GM15510 (cell line): ENCODE data around the gene NEUROD4.

Experiments used
- POLR2A ChIP-seq: IDR thresholded peaks from 3 replicates; pipeline ENCODE4 v1.6.1; 2011; ENCODE audit warnings: borderline replicate concordance; ENCODE audit not compliant: insufficient read length; ENCODE audit errors: extremely low read depth

The NEUROD4 gene

GRCh38 chr12:55019784-55020183 is at the start of gene NEUROD4:
TSS of gene NEUROD4 (plus strand) at chr12:55019974. CDS start at chr12:55026440, 6,466 bp downstream.
- no peak for TF ChIP-seq POLR2A

GRCh38 chr12:54970741-54971140 is 49.0 kb upstream of the NEUROD4 start:
- TF ChIP-seq POLR2A, result no peak

- no peak for TF ChIP-seq POLR2A
These were observed 46.2 kb upstream of the NEUROD4 start for GRCh38 chr12:54973556-54973955.

- no peak for TF ChIP-seq POLR2A
These were observed 45.5 kb upstream of the NEUROD4 start for GRCh38 chr12:54974279-54974678.

GRCh38 chr12:54975272-54975671 is 44.5 kb upstream of the NEUROD4 start:
- no peak for TF ChIP-seq POLR2A

GRCh38 chr12:54975875-54976274 is 43.9 kb upstream of the NEUROD4 start:
- no peak for TF ChIP-seq POLR2A

GRCh38 chr12:54977155-54977554 is 42.6 kb upstream of the NEUROD4 start:
- no peak for TF ChIP-seq POLR2A

- no peak for TF ChIP-seq POLR2A
These were observed 41.9 kb upstream of the NEUROD4 start for GRCh38 chr12:54977857-54978256.

GRCh38 chr12:54980341-54980740 is 39.4 kb upstream of the NEUROD4 start:
- no peak for TF ChIP-seq POLR2A

- TF ChIP-seq POLR2A, result no peak
These were observed 38.0 kb upstream of the NEUROD4 start for GRCh38 chr12:54981796-54982195.

- TF ChIP-seq POLR2A, result no peak
These were observed 36.2 kb upstream of the NEUROD4 start for GRCh38 chr12:54983536-54984101.

- peak; percentile 77 for TF ChIP-seq POLR2A
These were observed 35.0 kb upstream of the NEUROD4 start, which contains the start of gene TESPA1 for GRCh38 chr12:54984658-54985376. TSS of gene TESPA1 (minus strand) at chr12:54984762. CDS start at chr12:54974562, 10,200 bp downstream.

GRCh38 chr12:54987611-54988231 is 32.1 kb upstream of the NEUROD4 start:
- no peak for TF ChIP-seq POLR2A

GRCh38 chr12:54988402-54989054 is 31.2 kb upstream of the NEUROD4 start:
- no peak for TF ChIP-seq POLR2A

- no peak for TF ChIP-seq POLR2A
These were observed 29.9 kb upstream of the NEUROD4 start for GRCh38 chr12:54989829-54990228.
